GM21576 (cell line): ENCODE data around the gene SLC39A6.
A peak's percentile ranks its signal among the peaks of the same experiment; 100 is the strongest.
"Not testable (repeated sequence)": the region's sequence is repeated elsewhere in the genome, so short reads cannot be mapped to it uniquely, and the experiment has no call there.

ENCODE experiments used
- ATAC-seq: cut with Tn5 transposase; IDR thresholded peaks from one replicate; pipeline ENCODE4 v1.9.1; 2021; ENCODE audit warnings: mild to moderate bottlenecking, moderate library complexity; ENCODE audit not compliant: unreplicated experiment

Gene SLC39A6

GRCh38 chr18:36141576-36141975, 12.4 kb upstream of the SLC39A6 start:
- no peak for ATAC-seq

GRCh38 chr18:36139245-36139644, 10.1 kb upstream of the SLC39A6 start:
- ATAC-seq, result no peak

GRCh38 chr18:36135264-36135663, 6.1 kb upstream of the SLC39A6 start:
- no peak for ATAC-seq

DNA sequence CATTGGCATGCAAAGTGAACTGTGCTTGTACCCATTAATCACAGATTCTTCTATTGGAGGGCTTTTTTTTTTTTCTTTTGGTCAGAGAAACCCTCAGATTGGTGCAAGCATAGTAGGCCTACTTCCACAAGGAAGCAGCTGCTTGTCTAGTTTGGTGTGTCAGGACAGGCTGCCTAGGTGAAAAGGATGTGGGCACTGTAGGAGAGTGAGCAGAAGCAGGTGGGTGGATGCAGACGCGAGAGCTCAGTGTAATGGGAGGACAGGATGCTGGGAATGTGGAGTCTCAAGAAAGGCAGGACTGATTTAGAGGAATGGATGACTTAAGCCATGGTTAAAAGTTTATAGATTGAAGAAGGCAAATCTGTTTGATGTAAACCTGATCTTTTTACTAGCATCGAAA, 3.6 kb upstream of the SLC39A6 start:
- no peak for ATAC-seq

- no peak for ATAC-seq
Observed at GRCh38 chr18:36131692-36132483, 2.7 kb upstream of the SLC39A6 start.

DNA sequence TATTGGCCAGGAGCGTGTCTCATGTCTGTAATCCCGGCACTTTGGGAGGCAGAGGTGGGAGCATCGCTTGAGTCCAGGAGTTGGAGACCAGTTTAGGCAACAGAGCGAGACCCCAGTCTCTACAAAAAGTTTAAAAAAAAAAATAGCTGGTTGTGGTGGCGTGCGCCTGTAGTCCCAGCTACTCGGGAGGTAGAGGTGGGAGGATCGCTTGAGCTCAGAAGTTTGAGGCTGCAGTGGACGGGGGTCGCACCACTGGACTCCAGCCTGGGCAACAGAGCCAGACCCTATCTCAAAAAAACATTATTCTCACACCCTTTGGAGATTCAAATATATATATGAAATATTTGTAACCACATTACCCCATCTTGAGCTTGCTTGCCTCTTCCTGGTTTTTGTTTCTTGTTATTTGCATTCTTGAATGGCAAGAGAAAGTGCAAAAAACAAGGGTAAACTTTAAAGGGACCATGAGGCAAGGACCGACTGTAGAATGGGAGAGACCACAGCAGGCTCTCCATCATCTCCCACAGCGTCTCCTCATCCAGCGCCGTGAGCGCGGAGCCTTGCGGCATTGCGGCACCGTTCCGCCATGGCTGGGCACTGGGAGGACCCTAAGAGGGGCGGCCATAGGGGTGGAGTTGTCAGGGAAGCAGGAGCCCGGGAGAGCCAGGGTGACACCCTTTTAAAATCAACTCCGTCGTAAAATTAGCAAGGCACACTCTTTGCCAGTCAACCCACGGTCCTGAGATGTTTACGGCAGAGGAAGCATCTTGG, 1.9 kb upstream of the SLC39A6 start:
- ATAC-seq, result no peak

- peak; percentile 10 for ATAC-seq
Observed at GRCh38 chr18:36130039-36130831, 1.1 kb upstream of the SLC39A6 start.

DNA sequence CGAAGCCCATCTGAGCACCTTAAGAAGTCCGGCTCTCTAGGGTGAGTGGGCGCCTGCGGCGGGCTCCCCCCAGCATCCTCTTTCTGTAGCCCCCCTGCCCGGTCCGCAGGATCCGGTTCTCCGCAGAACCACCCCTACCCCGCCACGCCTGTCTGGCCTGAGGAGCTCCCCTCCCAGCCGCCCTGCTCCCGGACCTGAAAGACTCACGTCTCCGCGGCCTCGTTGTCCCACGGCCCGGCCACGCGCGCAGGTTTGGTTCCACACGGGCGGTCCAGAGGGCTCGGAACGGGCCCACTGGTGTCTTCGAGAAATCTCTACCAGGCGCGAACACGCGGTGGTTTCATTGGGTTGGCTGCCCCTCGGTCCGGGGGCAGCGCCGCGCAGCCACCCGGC, 237 bp downstream of the SLC39A6 start:
- ATAC-seq, result peak; percentile 13

GRCh38 chr18:36128530-36128870, 640 bp downstream of the SLC39A6 start:
- no peak for ATAC-seq

DNA sequence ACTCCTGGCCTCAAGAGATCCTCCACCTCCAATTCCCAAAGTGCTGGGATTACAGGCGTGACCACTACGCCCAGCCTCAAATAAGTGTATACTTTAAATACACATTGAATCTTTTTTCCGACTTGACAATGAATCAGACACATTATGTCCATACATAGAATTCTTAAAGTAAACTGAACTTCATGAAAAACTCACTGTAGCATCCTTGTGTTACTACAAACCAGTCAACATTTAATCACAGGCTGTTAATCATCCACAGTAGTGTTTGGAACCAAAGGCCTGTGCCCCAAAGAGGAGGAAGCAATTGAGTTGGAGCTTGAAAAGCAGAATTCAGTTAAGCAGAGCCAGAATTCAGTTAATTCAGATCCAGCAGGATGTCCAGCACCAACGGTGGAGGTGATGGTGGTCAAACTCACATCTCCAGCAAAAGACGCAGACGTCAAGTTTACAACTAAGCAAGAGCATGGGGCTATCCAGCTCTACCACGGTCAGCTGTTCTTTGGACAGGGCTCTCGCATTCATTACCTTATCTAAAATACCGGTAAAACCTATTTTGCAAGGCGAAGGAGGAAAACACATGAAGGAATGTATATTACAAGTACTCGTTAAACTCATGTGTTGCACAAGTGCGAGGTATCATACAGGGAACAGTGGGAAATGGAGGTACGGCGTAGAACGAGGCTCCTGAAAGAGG, 1.2 kb downstream of the SLC39A6 start:
- no peak for ATAC-seq

GRCh38 chr18:36126668-36127067, 2.5 kb downstream of the SLC39A6 start:
- no peak for ATAC-seq

- no peak for ATAC-seq
Observed at GRCh38 chr18:36124841-36125240, 4.3 kb downstream of the SLC39A6 start.

DNA sequence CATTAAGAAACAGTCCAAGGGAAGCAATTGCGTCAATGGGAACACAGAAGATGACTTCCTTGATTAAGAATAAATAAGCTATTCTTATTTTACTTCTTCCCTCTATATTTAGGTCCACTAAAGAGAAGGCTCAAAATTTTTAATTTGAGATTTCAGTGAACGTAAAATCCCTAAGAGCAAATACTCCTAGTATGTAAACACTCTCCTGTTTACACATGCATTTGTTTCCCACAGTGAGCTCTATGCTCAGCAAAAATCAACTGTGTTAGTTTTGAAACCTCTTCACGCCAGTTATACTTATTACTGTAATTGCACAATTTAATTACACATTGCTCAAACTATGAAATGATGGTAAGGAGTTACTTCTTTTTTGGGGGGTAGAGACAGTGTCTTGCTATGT, 8.8 kb downstream of the SLC39A6 start:
- ATAC-seq, result no peak

- ATAC-seq, result not testable (repeated sequence)
Observed at GRCh38 chr18:36116771-36117170, 12.4 kb downstream of the SLC39A6 start.

GRCh38 chr18:36114738-36115137, 14.4 kb downstream of the SLC39A6 start:
- no peak for ATAC-seq

DNA sequence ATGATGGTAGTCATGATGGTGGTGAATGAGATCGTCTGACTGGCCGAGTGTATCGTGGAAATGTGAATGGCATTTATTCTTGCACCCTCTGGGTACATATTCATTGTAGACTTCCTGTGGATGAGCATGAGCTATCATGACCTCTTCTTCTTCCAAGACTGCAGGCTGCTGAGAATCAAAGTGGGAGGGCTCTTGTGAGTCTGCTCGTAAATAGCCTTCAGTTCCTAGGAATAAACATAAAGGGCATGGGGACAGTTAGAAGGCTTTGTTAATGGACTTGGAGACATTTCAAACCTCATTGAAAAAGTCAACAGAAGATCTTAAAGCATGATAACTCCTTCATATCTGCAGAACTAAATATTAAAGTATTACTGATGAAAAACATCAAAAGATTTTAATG, 14.9 kb downstream of the SLC39A6 start:
- ATAC-seq, result no peak

GRCh38 chr18:36112302-36112701, 16.8 kb downstream of the SLC39A6 start:
- ATAC-seq, result no peak

- no peak for ATAC-seq
Observed at GRCh38 chr18:36109737-36110136, 19.4 kb downstream of the SLC39A6 start.

DNA sequence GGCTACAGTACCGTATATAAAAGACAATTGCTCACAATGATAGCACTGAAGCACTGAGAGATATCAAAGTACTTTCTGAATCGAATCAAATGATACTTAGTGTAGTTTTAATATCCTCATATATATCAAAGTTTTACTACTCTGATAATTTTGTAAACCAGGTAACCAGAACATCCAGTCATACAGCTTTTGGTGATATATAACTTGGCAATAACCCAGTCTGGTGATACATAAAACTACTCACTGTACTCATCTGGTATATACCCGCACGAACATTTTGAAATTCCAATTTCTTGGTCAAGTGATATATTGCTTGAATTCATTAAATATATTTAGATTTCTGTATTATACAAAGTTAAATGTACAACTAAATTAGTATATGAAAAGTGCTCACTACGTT, 20.5 kb downstream of the SLC39A6 start:
- no peak for ATAC-seq

DNA sequence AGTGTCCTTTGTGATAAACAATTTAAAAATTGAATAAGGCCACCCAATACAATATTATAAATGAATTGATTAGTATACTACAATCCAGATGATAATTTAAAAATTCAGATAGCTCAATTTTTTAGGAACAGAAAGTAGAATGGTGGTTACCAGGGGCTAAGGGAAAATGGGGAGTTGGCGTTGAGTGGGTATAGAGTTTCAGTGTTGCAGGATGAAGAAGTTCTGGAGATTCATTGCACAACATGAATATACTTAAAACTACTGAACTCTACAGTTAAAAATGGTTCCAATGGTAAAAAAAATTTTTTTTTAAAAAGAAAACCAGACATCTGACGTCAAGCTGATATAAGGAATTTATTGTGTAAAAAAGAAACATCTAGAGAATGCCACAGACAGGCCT, 20.9 kb downstream of the SLC39A6 start:
- ATAC-seq, result no peak

DNA sequence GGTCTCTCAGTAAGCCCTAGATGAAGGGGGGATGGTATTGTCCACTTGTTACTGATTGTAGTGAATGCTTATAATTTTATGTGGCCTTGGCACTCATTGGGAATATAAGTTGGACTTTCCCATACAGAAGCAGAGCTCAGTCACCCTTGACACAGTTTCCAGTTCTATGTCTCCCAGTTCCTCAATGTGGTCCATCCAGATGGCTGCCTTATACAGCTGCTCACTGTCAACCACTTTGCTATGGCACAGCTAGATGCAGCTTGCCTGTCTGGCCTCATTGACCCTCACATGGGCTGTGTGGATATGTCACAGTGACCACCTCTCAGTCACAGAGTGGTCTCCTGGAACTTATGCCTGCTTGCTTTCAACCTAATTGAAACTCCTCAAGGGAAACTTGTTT, 21.7 kb downstream of the SLC39A6 start:
- ATAC-seq, result no peak
